GM12875 (cell line): ENCODE measurements around the gene HDAC11.

ENCODE experiments used
- H3K4me3 ChIP-seq: one replicate; pipeline ENCODE4 v1.5.1; 2011; ENCODE audit warnings: low read depth, low read length, control low read depth
- CTCF ChIP-seq: IDR thresholded peaks from 2 replicates; pipeline ENCODE4 v1.5.1; 2011; ENCODE audit warnings: low read depth, mild to moderate bottlenecking, control low read depth, inconsistent platforms, low read length, moderate library complexity, borderline replicate concordance; ENCODE audit not compliant: insufficient read depth

HDAC11 gene

DNA sequence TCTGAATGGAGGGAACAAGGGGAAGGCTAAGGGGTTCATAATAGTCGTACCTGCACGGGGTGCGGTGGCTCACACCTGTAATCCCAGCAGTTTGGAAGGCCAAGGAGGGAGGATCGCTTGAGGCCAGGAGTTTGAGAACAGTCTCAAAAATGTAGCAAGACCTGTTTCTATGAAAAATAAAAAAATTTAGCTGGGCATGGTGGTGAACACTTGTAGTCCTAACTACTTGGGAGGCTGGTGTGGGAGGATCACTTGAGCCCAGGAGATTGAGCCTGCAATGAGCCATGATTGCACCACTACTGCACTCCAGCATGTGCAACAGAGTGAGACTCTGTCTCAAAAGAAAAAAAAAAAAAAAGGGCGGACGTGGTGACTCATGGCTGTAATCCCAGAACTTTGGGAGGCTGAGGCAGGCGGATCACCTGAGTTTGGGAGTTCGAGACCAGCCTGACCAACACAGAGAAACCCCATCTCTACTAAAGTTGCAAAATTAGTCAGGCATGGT lies 17.9 kb upstream of the HDAC11 start:
- no peak for TF ChIP-seq CTCF
- no peak overlapping the region for H3K4me3 ChIP-seq

- no peak for TF ChIP-seq CTCF
- no peak overlapping the region for H3K4me3 ChIP-seq
These were observed 17.3 kb upstream of the HDAC11 start for GRCh38 chr3:13462822-13463221.

DNA sequence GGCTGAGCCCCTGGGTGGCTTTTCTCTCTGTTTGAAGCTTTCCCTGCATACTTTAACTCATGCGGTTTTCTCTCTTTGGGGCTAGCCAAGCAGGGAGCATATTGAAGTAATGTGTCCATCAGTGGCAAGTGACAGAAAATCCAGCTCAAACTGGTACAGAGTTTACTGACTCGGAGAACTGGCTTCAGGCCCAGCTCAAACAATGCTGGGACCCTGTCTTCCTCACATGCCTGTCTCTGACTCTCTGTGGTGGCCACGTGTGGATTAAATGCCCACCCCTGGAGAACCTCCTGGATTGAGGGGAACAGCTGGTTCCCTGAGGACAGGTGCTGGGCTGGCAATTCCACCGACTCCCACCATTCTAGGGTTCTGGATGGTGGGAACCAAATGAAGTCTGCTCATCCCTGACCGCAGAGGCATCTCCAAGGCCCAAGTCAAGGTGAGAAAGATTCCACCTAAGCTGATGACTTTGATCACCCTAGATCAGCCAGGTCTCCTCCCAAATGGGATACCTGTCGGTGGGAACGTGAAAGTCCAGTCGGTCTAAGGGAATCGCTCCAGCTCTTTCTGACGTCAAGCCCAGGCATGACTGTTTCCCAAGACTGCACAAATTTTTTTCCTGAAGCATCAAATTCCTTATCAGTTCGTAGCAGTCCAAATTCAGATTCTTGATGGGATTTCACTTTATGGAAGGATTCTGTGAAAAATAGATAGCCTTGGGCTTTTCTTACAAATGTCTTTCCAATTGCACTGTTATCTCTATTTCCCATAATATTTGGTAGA lies 16.3 kb upstream of the HDAC11 start:
- TF ChIP-seq CTCF = no peak

GRCh38 chr3:13465236-13465873 lies 14.8 kb upstream of the HDAC11 start:
- TF ChIP-seq CTCF = no peak
- no peak overlapping the region for H3K4me3 ChIP-seq

More for the DNA sequence above, 16.3 kb upstream of the HDAC11 start:
- no peak overlapping the region for H3K4me3 ChIP-seq

DNA sequence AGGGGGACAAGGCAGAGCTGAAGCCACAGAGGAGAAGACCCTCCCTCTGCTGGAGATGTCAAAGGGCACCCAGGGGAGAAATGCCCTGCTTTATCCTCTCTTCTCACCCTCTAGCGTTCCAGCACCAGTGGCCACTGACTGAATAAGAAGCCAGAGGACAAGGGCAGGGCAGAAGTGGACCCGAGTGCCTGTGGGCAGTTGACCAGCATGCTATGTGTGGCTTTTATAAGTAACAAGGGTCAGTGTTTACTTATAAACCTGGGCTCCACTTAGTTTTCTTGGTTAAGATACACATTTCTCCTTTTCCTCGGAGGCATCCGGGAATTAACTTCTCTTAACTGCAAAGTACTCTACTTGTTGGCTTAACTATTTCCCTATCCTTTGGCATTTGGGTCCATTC lies 13.3 kb upstream of the HDAC11 start:
- H3K4me3 ChIP-seq = no peak overlapping the region
- TF ChIP-seq CTCF = no peak

DNA sequence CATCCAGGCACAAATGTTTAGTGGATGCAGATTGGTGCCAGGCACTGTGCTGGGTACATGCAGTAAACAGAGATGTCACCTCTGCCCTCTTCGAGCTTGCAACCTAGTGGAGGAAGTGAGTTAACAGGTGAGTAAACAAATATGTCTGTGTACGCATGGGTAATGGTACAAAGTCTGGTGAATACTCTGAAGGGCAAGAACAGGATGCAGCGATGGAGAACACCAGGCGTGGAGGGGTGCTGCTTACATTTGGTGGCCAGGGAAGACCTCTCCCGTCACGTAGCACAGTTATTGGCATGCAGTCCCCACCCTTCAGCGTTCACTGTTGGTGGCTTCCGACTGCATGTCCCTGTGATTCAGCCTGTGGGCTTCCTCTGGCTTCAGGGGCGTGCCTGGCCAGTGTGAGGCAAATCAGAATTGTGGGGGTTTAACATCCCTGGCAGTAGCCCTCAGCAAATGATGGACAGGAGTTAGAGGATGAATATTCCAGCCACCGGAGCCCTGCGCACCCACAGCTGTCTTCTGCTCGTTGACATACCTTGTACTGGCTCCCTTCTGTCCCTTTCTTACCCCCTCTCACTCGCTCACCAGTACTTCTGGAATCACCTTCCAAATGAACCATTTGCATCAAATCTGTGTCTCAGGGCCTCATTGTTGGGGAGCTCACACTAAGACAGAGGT lies 9.1 kb upstream of the HDAC11 start:
- no peak for TF ChIP-seq CTCF
- H3K4me3 ChIP-seq = no peak overlapping the region

GRCh38 chr3:13472286-13472685 lies 7.8 kb upstream of the HDAC11 start:
- no peak for TF ChIP-seq CTCF
- no peak overlapping the region for H3K4me3 ChIP-seq
